ENCODE data around the gene SLCO2A1.

SLCO2A1 gene

DNA sequence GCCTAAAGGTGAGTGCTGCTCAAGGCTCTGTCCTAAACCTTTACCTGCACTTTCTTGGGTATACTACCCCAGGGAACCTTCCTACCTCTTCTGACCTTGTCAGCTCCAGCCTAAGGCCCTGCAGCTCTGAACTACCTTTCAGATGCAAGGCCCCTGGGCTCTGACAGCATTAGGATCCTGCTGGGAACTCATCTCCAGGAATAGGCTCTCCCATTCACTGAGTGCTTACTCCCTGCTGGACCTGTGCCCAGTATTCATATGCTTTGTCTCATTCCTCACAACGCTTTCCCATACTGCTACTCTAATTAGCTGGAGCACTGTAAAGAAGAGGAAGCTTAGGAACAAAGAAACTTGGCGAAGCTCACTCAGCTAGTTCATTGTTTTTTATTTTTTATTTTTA, 80.3 kb downstream of the SLCO2A1 start:
- no peak for DNase-seq (ENCODE audit: low spot score)

DNA sequence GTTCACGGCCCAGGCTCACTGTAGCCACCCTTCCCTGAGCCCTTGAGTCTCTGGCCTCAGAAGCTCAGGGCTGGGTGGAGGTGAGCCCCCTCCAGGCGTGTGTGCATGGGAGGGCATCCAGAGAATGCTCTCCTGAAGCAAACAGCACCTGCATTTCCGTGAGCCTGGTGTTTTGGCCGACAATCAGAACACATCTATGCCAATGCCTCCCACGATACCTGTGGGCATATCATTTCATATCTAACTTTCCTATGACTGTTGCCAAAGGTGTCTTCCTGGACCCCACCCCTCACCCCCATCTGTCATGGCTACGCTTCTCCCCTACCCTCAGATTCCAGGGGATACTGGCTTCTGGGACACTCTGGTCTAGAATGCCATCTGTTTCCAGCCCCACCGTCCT, 80.7 kb downstream of the SLCO2A1 start:
- no peak for DNase-seq (ENCODE audit: low spot score)

DNA sequence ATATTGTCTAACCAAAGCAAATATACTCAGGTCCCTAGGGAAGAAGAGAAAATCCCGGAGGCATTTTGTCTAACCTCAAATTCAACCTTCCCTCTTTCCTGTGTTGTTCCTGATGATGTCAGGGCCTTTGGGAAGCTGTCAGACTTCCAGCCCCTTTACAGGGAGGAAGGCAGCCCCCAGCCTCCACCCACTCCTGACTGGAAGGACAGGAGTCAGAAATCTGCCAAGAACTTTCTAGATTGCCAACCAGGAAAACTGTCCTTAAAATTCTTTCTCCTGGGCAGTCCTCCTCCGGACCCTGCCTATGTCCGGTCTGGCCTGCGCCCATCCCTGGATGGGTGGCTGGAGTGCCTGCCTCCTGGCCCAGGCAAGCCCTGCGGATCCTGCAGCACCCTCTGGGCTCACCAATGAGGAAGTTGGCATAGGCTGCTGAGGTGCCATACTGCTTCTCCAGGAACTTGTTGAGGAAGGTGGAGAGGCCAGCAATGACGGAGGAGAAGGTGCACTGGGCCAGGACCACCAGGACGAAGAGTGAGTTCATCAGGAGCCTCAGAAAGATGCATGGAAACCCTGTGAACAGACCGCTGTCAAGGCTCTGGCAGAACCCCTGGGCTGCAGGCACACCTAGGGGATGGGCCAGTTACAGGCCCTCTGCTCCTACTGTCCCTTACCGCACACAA, 81.5 kb downstream of the SLCO2A1 start:
- no peak for DNase-seq (ENCODE audit: low spot score)

DNA sequence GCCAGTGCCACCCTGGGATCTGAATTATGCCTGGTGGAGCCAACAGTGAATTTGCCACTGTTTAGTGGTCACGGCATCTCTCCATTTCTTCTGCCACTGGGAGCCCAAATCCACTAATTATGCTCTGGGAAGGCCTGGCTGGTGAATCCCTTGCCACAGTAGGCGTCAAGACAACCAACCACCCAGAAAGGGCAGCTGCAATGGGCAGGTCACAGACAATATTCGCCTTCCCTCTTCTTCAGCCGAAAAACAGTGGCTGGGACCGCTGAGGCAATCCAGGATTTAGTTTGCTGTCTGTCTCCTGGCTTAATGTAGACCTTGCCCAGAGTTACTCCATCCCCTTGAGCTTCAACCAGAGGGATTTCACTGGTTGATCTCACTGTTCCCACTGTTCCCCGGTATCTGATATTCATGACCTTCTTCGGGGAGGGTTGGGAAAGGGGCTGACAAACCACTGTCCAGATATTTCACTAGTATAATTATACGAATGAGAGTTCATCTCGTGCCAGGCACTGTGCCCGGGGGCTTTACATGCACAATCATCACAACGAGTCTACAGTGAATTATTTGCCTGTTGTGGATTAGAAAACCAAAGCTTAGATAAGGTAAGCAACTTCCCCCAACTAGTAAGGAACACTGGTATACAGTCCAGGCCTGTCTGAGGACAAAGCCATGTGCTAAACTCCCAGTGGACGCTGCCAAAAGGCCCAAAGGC, 84.2 kb downstream of the SLCO2A1 start:
- no peak for DNase-seq (ENCODE audit: low spot score)

DNA sequence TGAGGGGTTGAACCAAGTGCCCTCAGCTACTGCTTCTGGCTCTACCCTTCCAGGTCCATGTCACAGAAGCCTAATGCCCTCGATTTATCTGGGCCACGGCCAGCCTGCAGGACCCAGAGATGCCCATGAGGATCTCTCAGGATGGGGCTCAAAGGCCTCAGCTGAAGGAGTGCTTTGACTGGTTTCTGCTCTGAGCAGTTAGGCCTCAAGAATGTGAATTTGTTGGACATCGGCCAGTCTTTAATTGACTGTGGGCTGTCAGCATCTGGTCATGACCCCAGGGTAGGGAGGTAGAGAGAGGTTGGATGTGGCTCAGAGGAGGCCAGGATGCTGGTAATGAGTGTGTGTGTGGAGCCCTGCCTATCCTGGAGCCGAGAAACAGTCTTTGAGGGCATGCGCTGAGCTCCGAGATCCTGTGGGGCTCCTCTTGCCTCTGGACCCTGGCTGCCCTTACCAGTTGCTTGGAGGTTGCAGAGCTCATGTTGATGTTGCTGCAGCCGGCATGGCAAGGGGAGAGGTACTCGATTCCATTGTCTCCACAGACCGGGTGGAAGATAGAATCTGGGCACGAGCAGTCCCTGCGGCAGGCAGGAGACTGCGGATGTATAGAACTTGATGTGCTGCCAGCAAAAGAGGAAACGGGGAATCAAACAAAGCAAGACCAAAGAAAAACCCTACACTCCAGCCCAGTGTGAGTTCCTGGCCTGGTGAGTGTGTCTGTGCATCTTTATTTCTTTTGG, 84.9 kb downstream of the SLCO2A1 start:
- DNase-seq (ENCODE audit: low spot score) = no peak

DNA sequence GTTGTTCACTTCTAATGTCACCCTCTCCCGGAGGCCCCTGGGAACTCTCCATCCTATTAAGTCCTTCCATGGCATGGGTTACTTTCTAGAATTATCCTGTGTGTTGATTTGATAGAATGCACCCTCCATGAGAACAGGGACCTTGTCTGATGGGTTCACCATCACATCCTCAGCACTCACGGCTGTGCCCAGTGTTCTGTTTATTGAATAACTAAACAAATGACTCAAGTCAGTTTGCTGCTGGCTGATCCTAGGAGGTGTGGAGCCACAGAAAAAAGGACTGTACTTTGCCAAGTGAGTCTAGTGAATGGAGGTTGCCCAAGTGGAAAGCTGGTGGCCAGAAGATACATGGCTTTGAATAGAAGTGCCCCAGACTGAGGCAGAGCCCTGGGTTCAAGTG, 85.5 kb downstream of the SLCO2A1 start:
- DNase-seq (ENCODE audit: low spot score) = no peak

DNA sequence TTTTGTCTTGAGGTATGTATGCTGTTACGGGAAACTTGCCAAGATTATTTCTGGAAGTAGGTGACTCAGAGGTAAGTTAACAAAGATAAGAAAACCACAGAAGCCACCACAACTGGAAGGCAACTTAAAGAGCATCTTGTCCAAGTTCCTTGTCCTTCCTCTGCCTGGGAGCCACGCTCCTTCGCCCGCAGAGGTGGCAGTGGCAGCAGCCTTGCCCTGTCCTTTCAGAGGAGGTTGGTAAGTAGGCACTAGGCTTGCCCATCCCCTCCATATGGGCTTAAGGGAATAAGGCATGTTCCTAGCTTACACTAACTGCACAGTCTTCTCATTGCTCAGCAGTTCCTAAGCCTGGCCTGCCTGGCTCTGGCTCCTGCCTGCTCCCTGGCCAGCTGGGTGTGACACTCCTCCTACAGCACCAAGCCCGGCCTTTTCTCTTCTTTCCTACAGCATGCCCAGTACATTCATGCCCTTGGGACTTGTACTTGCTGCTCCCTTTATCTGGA, 86.0 kb downstream of the SLCO2A1 start:
- DNase-seq (ENCODE audit: low spot score) = no peak

DNA sequence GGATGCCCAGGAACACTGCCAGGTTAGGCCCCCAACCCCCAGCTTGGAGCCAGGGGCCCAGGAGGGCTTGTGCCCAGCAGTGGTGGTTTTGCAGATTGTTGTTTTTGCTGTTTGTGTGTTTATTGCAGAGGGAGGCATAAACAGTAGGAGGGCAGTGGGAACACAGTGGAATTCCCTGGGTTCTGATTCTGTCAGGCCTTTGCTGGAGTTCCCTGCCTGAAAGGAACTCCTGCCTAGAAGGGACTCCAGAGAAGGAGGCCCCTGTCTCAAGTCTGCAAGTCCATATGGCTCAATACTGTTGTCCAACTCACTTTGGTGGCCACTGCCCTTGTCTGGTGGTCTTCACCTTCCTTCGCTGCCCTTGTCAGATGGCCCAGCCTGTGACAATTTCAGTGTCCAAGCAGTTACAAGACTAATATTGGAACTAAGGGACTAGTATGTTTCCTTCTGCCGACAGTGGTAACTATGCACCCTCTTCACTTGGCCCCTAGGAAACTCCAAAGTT, 86.6 kb downstream of the SLCO2A1 start:
- no peak for DNase-seq (ENCODE audit: low spot score)

DNA sequence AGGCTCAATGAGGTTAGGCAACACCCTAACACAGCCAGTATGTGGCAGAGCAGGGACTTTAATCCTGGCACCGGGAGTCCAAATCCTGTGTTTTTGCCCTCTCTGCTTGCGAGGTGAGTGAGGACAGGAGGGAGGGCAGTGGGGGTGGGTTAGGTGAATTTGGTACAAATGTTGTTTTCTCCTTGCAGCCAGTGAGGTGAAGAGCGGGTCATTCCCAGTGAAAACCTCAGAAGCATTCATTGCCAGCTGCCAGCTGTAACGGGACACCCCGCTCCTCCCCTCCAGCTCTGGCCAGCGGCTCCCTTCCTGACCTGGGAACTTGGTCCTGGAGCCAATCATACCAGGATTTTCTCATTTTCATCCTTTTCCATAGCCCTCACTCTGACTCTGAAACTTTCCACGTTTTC, 88.3 kb downstream of the SLCO2A1 start:
- no peak for DNase-seq (ENCODE audit: low spot score)

DNA sequence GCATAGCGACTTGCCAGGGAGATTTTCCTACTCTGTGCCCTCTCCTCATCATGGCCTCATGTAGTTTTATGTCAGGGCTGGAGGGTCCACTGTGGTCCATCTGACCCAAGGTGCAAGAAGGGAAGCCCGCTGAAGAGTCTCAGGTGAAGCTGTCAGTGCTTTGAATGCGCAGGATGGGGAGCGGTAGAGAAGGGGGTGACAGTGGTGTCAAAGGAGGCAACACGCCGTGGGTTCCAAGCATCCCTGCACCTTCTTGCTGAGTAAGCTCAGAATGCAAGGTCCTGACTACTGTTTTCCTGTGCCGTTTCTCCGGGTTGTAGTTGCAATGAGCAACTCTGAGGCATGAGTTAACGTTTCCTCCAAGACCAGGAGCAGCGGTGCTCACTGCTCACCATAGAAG, 89.2 kb downstream of the SLCO2A1 start:
- no peak for DNase-seq (ENCODE audit: low spot score)

DNA sequence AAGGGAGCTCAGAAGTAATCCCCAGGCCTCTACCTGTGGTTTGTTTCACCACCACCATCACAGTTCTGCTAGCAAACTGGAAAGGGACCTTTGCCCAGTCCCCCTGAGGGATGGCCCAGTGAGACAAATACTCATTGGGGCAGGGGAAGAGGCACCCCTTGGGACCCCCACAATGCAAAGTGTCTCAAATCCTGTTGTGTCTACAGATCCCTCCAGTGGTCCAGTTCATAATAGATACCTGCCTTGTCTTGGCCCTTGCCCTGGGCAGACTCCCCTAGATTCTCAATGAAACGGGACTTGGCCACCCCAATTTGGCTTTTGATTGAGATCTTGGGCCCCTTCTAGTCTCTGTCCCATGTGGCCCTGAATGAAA, 90.3 kb downstream of the SLCO2A1 start:
- DNase-seq (ENCODE audit: low spot score) = no peak

DNA sequence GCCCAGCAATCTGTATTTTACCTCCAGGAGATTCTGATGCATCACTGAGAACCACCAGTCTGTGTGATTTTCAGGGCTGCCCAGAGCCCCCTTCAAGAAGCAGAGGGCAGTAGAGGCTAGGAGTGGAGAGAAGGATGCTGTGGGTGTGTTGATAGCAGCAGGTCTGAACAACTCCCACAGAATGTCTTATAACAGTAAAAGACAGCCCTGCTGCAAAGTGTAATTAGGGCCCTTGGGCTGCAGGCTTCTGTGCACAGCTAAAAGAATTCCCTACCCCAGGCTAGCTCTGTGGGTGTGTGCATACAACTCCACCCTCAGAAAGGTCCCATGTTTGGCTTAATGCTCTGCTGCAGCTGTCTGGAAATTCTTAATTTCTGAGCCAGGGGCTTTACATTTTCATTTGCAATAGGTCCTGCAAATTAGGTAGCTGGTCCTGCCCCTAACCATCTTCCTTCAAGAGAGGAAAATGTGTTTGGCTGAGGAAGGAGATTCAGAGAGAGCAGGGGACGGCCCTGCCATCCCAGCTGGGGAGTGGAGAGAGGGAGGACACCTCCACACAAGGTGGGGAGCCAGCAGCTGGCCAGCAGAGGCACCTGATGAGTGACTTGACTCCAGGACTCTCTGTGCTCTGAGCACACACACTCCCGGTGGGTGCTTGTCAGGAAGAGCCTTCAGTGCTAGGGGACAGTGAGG, 90.8 kb downstream of the SLCO2A1 start:
- no peak for DNase-seq (ENCODE audit: low spot score)

DNA sequence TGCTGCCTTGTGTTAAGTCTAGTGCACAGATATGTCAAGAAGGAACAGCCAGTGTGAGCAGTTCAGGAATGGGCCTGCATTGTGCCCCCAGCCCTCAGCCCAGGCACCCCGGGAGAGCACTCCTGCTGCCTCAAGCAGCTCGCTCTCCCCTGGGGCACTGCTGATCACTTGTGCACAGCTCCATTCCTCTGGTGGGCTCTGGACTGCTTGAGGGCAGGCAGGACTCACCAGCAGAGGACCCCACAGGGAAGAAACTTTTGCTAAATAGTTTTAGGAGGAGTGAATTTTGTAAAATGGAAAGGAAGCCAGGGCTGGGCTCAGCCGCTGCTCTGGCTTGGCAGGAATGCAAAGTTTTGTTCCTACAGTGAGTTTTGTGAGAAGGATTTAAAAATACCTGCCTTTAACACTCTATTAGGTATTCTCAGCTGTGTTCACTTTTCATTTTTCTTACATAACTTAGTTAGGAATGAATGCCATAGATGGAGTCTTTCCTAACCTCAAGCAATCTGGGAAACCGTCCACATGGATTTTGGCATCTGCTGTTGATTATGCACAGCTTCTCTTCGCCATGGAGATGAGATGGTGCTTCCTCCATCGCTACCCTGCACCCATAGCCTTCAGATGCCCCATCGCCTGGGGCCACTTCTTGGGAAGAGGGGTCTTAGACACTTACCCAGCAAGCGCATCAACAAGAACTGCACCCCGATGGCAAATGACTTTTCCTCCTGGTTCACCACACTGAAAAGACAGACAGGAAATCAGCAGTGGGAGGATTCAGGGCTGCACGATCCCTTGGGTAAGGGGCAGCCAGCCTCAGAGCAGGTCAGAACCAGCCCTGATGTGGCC, 91.7 kb downstream of the SLCO2A1 start:
- no peak for DNase-seq (ENCODE audit: low spot score)

DNA sequence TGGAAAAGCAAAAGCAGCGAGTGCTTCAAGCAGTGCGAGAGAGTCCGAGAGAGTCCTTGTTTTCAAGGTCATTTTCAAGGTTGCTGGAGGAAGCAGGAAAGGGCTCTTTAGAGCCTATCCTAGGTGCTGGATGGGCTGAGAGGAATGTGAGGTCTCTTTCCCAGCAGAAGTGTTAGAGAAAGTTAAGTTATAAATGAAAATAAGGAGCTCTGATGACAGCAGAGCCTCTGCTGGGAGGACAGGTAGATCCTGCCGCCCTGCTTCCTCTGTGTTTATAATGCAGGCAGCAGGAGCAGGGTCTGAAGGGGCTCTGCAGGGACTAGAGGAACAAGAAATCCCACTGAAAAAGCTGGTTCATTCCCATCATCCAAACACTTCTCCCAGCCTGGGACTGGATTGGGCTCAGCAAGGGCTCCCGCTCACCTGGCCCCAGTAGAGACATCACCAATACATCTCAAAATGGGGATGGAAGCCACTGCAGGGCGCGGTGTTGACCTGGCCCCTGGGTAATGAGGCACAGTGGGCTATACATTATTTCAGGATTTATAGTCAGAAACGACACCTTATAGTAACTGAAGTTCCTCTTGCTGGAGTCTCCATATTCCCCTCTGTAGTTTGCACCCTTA, 92.6 kb downstream of the SLCO2A1 start:
- DNase-seq (ENCODE audit: low spot score) = no peak

DNA sequence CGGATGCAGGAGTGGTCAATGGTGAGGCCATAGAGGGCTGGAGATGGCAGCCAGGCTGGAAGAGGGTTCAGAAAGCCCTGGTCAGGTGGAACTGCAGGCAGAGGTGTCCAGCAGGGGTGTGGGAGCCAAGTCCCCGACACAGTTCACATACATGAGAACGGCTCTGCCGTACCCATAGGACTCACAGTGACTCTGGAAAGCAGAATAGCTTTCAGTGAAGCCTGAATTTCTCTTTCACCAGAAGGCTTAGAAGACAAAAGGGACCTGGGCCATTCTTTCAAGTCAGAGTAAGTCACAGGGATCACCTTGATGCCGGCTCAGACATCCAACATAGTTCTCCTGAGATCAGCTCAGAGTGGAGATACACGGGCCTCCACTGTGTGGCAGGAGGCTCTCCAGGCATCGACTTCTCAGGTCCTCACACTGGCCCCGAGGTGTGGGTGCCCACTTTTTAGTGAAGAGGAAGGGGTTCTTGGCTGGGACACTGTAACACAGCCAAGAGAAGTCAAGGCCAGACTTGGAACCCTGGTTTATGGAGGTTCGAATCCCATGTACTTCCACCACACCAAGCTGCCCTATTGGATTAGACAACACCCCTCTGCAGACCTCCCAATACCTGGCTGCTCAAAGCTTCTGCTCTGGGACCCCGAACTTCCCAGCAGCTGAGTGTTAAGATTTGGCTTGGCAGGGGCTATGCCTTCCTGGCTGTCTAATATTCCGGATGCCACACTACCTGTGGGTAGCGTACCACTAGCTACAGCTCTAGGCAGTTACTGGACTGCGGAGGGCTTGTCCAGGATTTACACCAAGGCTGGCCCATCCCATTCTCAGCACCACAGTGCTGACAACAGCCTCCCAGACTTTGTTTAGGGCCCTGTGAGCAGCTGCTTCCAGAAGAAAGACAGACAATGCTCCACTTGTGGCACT, 93.6 kb downstream of the SLCO2A1 start:
- no peak for DNase-seq (ENCODE audit: low spot score)

DNA sequence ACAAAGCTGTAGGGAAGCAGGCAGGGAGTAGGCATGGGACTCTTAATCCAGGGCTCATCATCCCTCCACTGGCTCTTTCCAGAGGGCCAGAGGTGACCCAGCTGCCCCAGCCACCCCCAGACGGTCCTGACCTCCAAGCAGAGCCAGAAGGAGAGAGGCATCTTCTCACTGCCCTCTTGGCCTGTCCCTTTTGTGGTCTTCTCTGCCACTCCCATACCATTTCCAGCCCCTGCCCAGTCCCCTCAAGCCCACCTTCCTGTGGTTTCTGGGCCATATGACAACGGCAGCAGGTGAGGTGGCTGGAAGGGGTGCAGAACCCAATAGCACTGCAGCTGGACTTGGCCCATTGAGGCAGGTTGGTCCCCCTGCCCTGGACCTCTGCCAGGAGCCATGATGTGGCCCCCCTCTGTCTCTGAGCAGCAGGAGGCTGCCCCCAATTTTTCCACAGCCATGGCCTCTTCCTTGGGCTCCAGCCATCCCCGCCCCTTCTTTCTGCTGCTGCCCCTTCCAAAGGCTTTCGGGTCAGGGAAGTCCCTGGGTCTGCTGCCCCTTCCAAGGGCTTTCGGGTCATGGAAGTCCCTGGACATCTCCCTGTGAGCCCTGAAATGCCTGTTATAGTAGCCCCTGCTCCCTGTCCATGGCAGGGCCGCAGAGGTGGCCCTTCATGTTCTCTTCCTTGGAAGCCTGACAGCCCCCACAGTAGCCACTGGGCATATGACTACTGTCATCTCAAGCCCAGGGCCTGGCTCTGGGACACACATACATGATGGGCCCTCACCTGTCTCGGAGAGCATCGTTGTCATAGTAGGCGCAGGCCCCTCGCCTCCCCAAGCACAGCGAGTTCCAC, 94.5 kb downstream of the SLCO2A1 start:
- DNase-seq (ENCODE audit: low spot score) = no peak

DNA sequence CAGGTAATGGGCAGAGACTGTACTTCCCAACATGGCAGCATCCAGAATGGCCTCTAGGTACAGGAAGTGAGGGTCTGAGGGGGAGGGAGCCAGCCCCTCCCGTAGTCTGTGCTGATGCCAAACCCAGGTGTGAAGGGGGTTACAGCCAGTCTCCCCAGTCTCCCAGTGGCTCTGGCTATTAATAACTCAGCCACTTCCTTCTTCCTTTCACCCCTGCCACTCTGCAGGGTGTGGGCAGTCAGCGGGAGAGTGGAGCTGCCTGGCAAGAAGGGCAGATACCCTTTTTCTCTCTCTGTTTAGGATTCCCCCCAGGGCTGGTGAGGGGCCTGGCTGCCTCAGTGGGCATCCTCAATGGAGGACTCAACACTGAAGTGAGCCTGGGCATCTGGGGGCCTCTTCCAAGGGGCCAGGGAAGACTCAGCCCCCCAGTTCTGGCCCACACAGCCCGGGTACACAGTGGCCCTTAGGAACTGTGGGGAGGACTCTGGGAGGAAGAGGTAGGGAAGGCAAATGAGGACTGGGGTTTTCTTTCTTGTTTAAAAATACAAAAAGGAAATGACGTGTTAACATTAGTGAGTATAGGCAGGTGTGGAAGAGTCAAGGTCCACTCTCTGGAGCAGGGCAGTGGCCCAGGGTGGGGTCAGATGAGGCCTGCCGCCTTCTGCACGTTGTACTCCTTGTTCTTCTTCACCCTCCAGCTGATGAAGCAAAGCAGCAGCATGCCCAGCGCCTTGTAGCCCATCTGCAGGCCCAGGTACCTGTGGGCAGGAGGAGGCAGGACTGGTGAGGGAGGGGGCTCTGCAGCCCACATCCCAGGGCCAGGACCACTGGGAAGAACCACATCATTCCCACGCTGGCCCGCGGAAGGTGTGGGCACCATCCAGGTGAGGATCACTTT, 95.4 kb downstream of the SLCO2A1 start:
- no peak for DNase-seq (ENCODE audit: low spot score)
